Neural crest cell (in vitro differentiated cells): Measurements from ENCODE around the gene SENP6. TPM values are rescaled to one million over a fixed set of nuclear protein-coding genes. Genes with fewer than 3 reads are reported as not detected.
"Not testable (repeated sequence)": the region's sequence is repeated elsewhere in the genome, so short reads cannot be mapped to it uniquely, and the experiment has no call there.

Experiments
- DNase-seq: peaks from one replicate; pipeline ENCODE4 v3.0.0; 2021; ENCODE audit warnings: low read depth, mixed read lengths, low spot score
- H3K27ac Mint-ChIP-seq: one replicate; pipeline ENCODE4 v1.8.0; 2021; ENCODE audit warnings: mild to moderate bottlenecking, mixed read lengths; ENCODE audit not compliant: unreplicated experiment
- H3K27me3 Mint-ChIP-seq: 2 replicates; pipeline ENCODE4 v1.8.0; 2021; ENCODE audit warnings: low read depth, mild to moderate bottlenecking, mixed read lengths
- H3K36me3 Mint-ChIP-seq: 2 replicates; pipeline ENCODE4 v1.8.0; 2021; ENCODE audit warnings: low read depth, mild to moderate bottlenecking, mixed read lengths
- H3K4me1 Mint-ChIP-seq: 2 replicates; pipeline ENCODE4 v1.8.0; 2021; ENCODE audit warnings: mixed read lengths
- H3K4me3 Mint-ChIP-seq: one replicate; pipeline ENCODE4 v1.8.0; 2021; ENCODE audit warnings: mild to moderate bottlenecking, mixed read lengths
- H3K9me3 Mint-ChIP-seq: 2 replicates; pipeline ENCODE4 v1.8.0; 2021; ENCODE audit warnings: mixed read lengths
- total RNA-seq: library from RNA; stranded (reverse); gene quantifications from 2 replicates; pipeline ENCODE4 v1.2.1, GENCODE V29; 2021
- TF ChIP-seq, protein P1 (sequence below): fragments of 200-600 bp; sonication (generic); conservative IDR thresholded peaks from 2 replicates; pipeline ENCODE4 v1.5.0; 2021; ENCODE audit warnings: antibody characterized with exemption, mild to moderate bottlenecking

The SENP6 gene
- total RNA-seq, 1 donor from 2014 or later, result 96.5 TPM

DNA sequence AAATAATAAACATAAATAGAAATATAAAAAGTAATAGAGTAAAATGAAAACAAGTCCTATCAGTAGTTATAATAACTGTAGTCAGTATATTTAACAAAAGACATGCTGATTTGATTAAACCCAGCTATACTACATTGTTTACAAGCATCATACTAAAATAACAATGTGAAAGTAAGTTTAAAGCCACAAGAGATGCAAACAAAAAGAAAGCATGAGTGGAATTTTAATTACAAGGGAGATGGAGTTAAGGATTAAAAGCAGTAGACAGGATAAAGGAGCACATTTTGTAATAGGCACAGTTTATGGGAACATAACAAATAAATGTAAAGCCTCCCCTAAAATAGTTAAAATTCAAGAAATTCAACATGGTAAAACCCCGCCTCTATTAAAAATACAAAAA is 41.5 kb downstream of the SENP6 start:
- H3K9me3 Mint-ChIP-seq, result no peaks in the 10 kb centered on the region
- no peak overlapping the region for H3K27ac Mint-ChIP-seq
- no peak overlapping the region for H3K4me3 Mint-ChIP-seq
- TF ChIP-seq, protein P1, sequence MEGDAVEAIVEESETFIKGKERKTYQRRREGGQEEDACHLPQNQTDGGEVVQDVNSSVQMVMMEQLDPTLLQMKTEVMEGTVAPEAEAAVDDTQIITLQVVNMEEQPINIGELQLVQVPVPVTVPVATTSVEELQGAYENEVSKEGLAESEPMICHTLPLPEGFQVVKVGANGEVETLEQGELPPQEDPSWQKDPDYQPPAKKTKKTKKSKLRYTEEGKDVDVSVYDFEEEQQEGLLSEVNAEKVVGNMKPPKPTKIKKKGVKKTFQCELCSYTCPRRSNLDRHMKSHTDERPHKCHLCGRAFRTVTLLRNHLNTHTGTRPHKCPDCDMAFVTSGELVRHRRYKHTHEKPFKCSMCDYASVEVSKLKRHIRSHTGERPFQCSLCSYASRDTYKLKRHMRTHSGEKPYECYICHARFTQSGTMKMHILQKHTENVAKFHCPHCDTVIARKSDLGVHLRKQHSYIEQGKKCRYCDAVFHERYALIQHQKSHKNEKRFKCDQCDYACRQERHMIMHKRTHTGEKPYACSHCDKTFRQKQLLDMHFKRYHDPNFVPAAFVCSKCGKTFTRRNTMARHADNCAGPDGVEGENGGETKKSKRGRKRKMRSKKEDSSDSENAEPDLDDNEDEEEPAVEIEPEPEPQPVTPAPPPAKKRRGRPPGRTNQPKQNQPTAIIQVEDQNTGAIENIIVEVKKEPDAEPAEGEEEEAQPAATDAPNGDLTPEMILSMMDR, result no peak
- no peaks in the 10 kb centered on the region for H3K27me3 Mint-ChIP-seq
- peaks cover 9% of the 10 kb centered on the region for H3K36me3 Mint-ChIP-seq
- DNase-seq, result no peak
- H3K4me1 Mint-ChIP-seq, result no peaks in the 10 kb centered on the region

DNA sequence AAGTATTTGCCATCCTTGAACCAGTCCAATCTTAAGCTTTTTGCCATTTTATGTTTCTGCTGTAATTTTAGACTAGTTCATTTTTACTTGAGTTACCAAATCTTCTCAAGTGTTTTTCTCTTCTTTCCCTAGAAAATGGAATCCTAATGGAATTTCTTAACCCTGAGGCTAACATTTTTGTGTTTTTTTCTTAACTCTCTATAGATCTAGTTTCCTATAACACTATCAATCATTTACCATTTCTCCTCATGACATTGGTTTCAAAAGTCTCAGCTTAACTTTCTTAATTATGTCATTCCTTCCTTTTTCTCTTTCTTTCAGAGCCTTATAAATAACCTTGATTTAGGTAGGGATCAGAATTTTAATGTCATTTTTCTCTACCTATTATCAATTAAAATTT is 54.8 kb downstream of the SENP6 start:
- Mint-ChIP-seq H3K36me3 (peaks cover 17% of the 10 kb centered on the region), H3K27me3 (no peaks in the 10 kb centered on the region), H3K4me3 (no peak overlapping the region), H3K4me1 (no peaks in the 10 kb centered on the region), H3K9me3 (no peaks in the 10 kb centered on the region), H3K27ac (peak overlapping the region; percentile 54)
- DNase-seq, result no peak
- TF ChIP-seq, protein P1, result no peak

DNA sequence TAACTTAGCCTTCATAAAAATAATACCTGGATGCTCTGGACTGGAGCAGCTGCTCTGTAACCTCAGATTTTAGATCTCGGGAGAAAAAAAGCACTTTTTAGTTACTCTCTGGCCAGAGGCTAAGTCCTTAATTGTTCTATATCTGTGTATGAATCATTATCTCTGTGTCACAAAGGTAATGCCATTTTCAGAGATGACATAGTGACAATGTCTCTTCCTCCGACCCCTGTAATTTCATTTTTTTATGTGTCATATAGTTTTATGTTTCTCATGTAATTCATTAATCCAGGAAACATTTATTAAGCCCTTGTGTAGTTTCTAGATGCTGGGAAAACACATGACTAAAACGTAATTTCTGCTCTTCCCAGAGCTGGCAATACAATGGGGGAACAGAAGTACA is 55.6 kb downstream of the SENP6 start:
- Mint-ChIP-seq H3K27me3 (no peaks in the 10 kb centered on the region), H3K9me3 (no peaks in the 10 kb centered on the region), H3K36me3 (peaks cover 16% of the 10 kb centered on the region), H3K4me1 (no peaks in the 10 kb centered on the region), H3K27ac (no peak overlapping the region), H3K4me3 (no peak overlapping the region)
- no peak for DNase-seq
- TF ChIP-seq, protein P1, result no peak

DNA sequence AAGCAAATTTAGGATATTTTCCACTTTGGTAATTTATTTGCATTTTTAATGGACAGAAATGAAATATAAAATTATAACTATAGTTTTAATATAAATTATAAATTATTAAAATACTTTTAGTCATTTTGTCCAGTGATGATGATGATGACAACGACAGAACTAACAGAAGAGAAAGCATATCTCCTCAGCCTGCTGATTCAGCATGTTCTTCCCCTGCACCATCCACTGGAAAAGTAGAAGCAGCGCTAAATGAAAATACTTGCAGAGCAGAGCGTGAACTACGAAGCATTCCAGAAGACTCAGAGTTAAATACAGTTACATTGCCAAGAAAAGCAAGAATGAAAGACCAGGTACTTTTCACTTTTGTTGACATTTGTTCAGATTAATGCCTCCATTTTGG is 64.9 kb downstream of the SENP6 start:
- Mint-ChIP-seq H3K27ac (no peak overlapping the region), H3K4me3 (no peak overlapping the region), H3K9me3 (no peaks in the 10 kb centered on the region), H3K4me1 (no peaks in the 10 kb centered on the region), H3K27me3 (no peaks in the 10 kb centered on the region), H3K36me3 (peaks cover 12% of the 10 kb centered on the region)
- TF ChIP-seq, protein P1, result no peak
- DNase-seq, result no peak

DNA sequence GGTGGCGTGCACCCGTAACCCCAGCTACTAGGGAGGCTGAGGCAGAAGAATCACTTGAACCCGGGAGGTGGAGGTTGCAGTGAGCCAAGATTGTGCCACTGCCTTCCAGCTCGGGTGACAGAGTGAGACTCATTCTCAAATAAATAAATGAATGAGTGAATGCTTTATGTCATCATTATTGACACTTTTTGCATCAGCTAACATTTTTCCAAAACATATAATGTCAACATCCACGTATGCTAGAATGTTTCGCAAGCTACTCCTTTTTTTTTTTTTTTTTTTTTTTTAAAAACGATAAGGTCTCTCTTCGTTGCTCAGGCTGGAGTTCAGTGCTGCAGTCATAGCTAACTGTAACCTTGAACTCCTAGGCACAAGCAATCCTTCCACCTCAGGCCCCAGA is 72.2 kb downstream of the SENP6 start:
- Mint-ChIP-seq H3K9me3 (no peaks in the 10 kb centered on the region), H3K27me3 (no peaks in the 10 kb centered on the region), H3K27ac (no peak overlapping the region), H3K36me3 (peaks cover 12% of the 10 kb centered on the region), H3K4me1 (no peaks in the 10 kb centered on the region), H3K4me3 (no peak overlapping the region)
- DNase-seq, result no peak
- TF ChIP-seq, protein P1, result no peak

DNA sequence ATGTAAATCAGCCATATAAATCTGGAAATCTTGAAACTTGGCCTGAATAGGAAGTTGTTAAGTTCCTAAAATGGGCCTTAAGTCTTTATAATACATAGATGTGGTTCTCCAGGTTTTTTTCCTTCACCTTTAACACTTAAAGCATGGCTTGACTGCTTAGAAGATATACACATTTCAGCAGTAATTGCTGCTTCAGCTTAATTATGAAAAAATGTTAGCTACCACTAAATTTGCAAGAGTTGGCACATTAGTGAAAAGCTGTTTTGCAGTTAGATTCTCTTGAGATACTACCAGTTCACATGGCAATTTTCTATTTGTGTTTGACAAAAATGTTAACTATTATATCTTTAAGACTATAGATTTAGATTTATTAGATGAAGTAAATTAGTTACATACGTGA is 74.7 kb downstream of the SENP6 start:
- Mint-ChIP-seq H3K4me3 (no peak overlapping the region), H3K4me1 (no peaks in the 10 kb centered on the region), H3K27me3 (no peaks in the 10 kb centered on the region), H3K9me3 (peaks cover 3% of the 10 kb centered on the region), H3K36me3 (peaks cover 34% of the 10 kb centered on the region), H3K27ac (no peak overlapping the region)
- no peak for DNase-seq
- TF ChIP-seq, protein P1, result no peak

DNA sequence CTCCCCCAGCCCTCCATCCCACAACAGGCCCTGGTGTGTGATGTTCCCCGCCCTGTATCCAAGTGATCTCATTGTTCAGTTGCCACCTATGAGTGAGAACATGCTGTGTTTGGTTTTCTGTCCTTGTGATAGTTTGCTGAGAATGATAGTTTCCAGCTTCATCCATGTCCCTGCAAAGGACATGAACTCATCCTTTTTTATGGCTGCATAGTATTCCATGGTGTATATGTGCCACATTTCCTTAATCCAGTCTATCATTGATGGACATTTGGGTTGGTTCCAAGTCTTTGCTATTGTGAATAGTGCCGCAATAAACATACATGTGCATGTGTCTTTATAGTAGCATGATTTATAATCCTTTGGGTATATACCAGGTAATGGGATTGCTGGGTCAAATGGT is 80.9 kb downstream of the SENP6 start:
- H3K27ac Mint-ChIP-seq, H3K4me3 Mint-ChIP-seq, H3K4me1 Mint-ChIP-seq, DNase-seq, H3K27me3 Mint-ChIP-seq: not testable (repeated sequence)
- H3K36me3 Mint-ChIP-seq, result peaks cover 89% of the 10 kb centered on the region
- peaks cover 22% of the 10 kb centered on the region for H3K9me3 Mint-ChIP-seq

DNA sequence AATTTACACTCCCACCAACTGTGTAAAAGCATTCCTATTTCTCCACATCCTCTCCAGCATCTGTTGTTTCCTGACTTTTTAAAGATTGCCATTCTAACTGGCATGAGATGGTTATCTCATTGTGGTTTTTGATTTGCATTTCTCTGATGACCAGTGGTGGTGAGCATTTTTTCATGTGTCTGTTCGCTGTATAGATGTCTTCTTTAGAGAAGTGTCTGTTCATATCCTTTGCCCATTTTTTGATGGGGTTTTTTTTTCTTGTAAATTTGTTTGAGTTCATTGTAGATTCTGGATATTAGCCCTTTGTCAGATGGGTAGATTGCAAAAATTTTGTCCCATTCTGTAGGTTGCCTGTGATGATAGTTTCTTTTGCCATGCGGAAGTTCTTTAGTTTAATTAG is 81.3 kb downstream of the SENP6 start:
- peaks cover 22% of the 10 kb centered on the region for H3K9me3 Mint-ChIP-seq
- not testable (repeated sequence) for DNase-seq, H3K27me3 Mint-ChIP-seq, H3K27ac Mint-ChIP-seq, H3K4me3 Mint-ChIP-seq, H3K4me1 Mint-ChIP-seq
- H3K36me3 Mint-ChIP-seq, result peaks cover 88% of the 10 kb centered on the region
